RPMI7951 (cell line): ENCODE measurements around the gene PRPF39. TPM values are rescaled to one million over a fixed set of nuclear protein-coding genes. Genes with fewer than 3 reads are reported as not detected.
"Not testable (repeated sequence)": the region's sequence is repeated elsewhere in the genome, so short reads cannot be mapped to it uniquely, and the experiment has no call there.

Experiments used
- DNase-seq: peaks from one replicate; pipeline ENCODE4 v3.0.0-alpha.2; 2012; ENCODE audit warnings: low read depth
- total RNA-seq: library from RNA; depleted of rRNA; stranded (reverse); fragments of >200 nt; shearing (Covaris generic); gene quantifications from 2 replicates; pipeline ENCODE4 v1.2.3, GENCODE V29; 2014; rRNA removed

Gene PRPF39
- 20.4 and 24.9 TPM in 2 replicates for total RNA-seq

GRCh38 chr14:45083976-45084722, at the start of gene PRPF39:
TSS of gene PRPF39 (plus strand) at chr14:45084116. CDS start at chr14:45095240, 11,124 bp downstream.
- peak; percentile 86 for DNase-seq

GRCh38 chr14:45034730-45035129, 49.2 kb upstream of the PRPF39 start:
- DNase-seq: no peak

GRCh38 chr14:45038256-45038655, 45.7 kb upstream of the PRPF39 start:
- DNase-seq: no peak

GRCh38 chr14:45038865-45039264, 45.1 kb upstream of the PRPF39 start:
- DNase-seq: no peak

GRCh38 chr14:45039390-45039789, 44.5 kb upstream of the PRPF39 start:
- DNase-seq: no peak

GRCh38 chr14:45041641-45042040, 42.3 kb upstream of the PRPF39 start:
- DNase-seq: no peak

- no peak for DNase-seq
Observed at GRCh38 chr14:45044638-45045037, 39.3 kb upstream of the PRPF39 start.

- no peak for DNase-seq
Observed at GRCh38 chr14:45048385-45048784, 35.5 kb upstream of the PRPF39 start.

GRCh38 chr14:45051180-45051579, 32.7 kb upstream of the PRPF39 start:
- DNase-seq: peak; percentile 1

GRCh38 chr14:45051896-45052295, 32.0 kb upstream of the PRPF39 start:
- no peak for DNase-seq

GRCh38 chr14:45057349-45057748, 26.6 kb upstream of the PRPF39 start:
- no peak for DNase-seq

- no peak for DNase-seq
Observed at GRCh38 chr14:45057881-45058364, 26.0 kb upstream of the PRPF39 start.

GRCh38 chr14:45060551-45060950, 23.4 kb upstream of the PRPF39 start:
- no peak for DNase-seq

GRCh38 chr14:45065540-45065939, 18.4 kb upstream of the PRPF39 start:
- no peak for DNase-seq

- no peak for DNase-seq
Observed at GRCh38 chr14:45065956-45066355, 18.0 kb upstream of the PRPF39 start.

- DNase-seq: no peak
Observed at GRCh38 chr14:45066667-45067066, 17.2 kb upstream of the PRPF39 start.

- DNase-seq: no peak
Observed at GRCh38 chr14:45068396-45068795, 15.5 kb upstream of the PRPF39 start.

GRCh38 chr14:45070215-45070614, 13.7 kb upstream of the PRPF39 start:
- no peak for DNase-seq

GRCh38 chr14:45072126-45072525, 11.8 kb upstream of the PRPF39 start:
- DNase-seq: no peak

GRCh38 chr14:45073231-45073879, 10.6 kb upstream of the PRPF39 start:
- DNase-seq: no peak

- no peak for DNase-seq
Observed at GRCh38 chr14:45078323-45078722, 5.6 kb upstream of the PRPF39 start.

- not testable (repeated sequence) for DNase-seq
Observed at GRCh38 chr14:45080416-45080968, 3.4 kb upstream of the PRPF39 start.

GRCh38 chr14:45081096-45081495, 2.8 kb upstream of the PRPF39 start:
- not testable (repeated sequence) for DNase-seq
